ENCODE results near the gene AHSA1. TPM values are rescaled to one million over a fixed set of nuclear protein-coding genes. Genes with fewer than 3 reads are reported as not detected.
"Not testable (repeated sequence)": the region's sequence is repeated elsewhere in the genome, so short reads cannot be mapped to it uniquely, and the experiment has no call there.

AHSA1 gene
- polyA plus RNA-seq (ENCODE audit: insufficient read length): 111 TPM

- peak; percentile 99 for DNase-seq (ENCODE audit: low read depth)
Observed at GRCh38 chr14:77457522-77458248, at the start of gene AHSA1, which contains the start of gene VIPAS39. TSS of gene AHSA1 (plus strand) at chr14:77458093. CDS start at chr14:77458190, 97 bp downstream. TSS of gene VIPAS39 (minus strand) at chr14:77457601. CDS start at chr14:77454102, 3,499 bp downstream.

- DNase-seq (ENCODE audit: low read depth): no peak
Observed at GRCh38 chr14:77409131-77409533, 48.8 kb upstream of the AHSA1 start.

GRCh38 chr14:77415403-77416030 lies 42.4 kb upstream of the AHSA1 start:
- not testable (repeated sequence) for DNase-seq (ENCODE audit: low read depth)

- not testable (repeated sequence) for DNase-seq (ENCODE audit: low read depth)
Observed at GRCh38 chr14:77416098-77416497, 41.8 kb upstream of the AHSA1 start.

GRCh38 chr14:77416836-77417235 lies 41.1 kb upstream of the AHSA1 start:
- DNase-seq (ENCODE audit: low read depth): no peak

GRCh38 chr14:77421201-77421600 lies 36.7 kb upstream of the AHSA1 start:
- no peak for DNase-seq (ENCODE audit: low read depth)

GRCh38 chr14:77423423-77423822 lies 34.5 kb upstream of the AHSA1 start, which contains the start of gene NOXRED1:
TSS of gene NOXRED1 (minus strand) at chr14:77423523. CDS start at chr14:77422889, 634 bp downstream.
- no peak for DNase-seq (ENCODE audit: low read depth)

- no peak for DNase-seq (ENCODE audit: low read depth)
Observed at GRCh38 chr14:77424862-77425261, 33.0 kb upstream of the AHSA1 start.

GRCh38 chr14:77426396-77426795 lies 31.5 kb upstream of the AHSA1 start:
- no peak for DNase-seq (ENCODE audit: low read depth)

GRCh38 chr14:77436042-77436441 lies 21.9 kb upstream of the AHSA1 start:
- no peak for DNase-seq (ENCODE audit: low read depth)

- no peak for DNase-seq (ENCODE audit: low read depth)
Observed at GRCh38 chr14:77438596-77438995, 19.3 kb upstream of the AHSA1 start.

GRCh38 chr14:77439861-77440260 lies 18.0 kb upstream of the AHSA1 start:
- DNase-seq (ENCODE audit: low read depth): no peak

GRCh38 chr14:77442196-77442595 lies 15.7 kb upstream of the AHSA1 start:
- no peak for DNase-seq (ENCODE audit: low read depth)

GRCh38 chr14:77455966-77456640 lies 1.8 kb upstream of the AHSA1 start:
- no peak for DNase-seq (ENCODE audit: low read depth)

GRCh38 chr14:77457115-77457521 lies 775 bp upstream of the AHSA1 start:
- DNase-seq (ENCODE audit: low read depth): no peak

GRCh38 chr14:77458249-77458950 lies 507 bp downstream of the AHSA1 start:
- DNase-seq (ENCODE audit: low read depth): no peak

GRCh38 chr14:77459072-77459723 lies 1.3 kb downstream of the AHSA1 start:
- DNase-seq (ENCODE audit: low read depth): no peak

- no peak for DNase-seq (ENCODE audit: low read depth)
Observed at GRCh38 chr14:77467801-77468200, 9.9 kb downstream of the AHSA1 start.

GRCh38 chr14:77469067-77469505 lies 11.2 kb downstream of the AHSA1 start:
- no peak for DNase-seq (ENCODE audit: low read depth)

GRCh38 chr14:77469539-77469938 lies 11.6 kb downstream of the AHSA1 start:
- DNase-seq (ENCODE audit: low read depth): no peak

- no peak for DNase-seq (ENCODE audit: low read depth)
Observed at GRCh38 chr14:77470224-77470870, 12.5 kb downstream of the AHSA1 start.
